GM12878 (cell line): Measurements from ENCODE around the gene UROD. TPM values are rescaled to one million over a fixed set of nuclear protein-coding genes. Genes with fewer than 3 reads are reported as not detected.

Experiments used
- BHLHE40 ChIP-seq, 2 experiments: fragments of 450-650 bp in 1 of 2; IDR thresholded peaks; 2 replicates each; pipeline ENCODE4 v1.6.1; 2011 to 2017; ENCODE audit warnings: low read depth in 2 of 2, borderline replicate concordance in 1 of 2, improper control_type of control experiment in 1 of 2, low read length in 1 of 2, mild to moderate bottlenecking in 1 of 2
- BMI1 ChIP-seq: fragments of 450-650 bp; IDR thresholded peaks from 2 replicates; pipeline ENCODE4 v1.6.1; 2016; ENCODE audit warnings: mild to moderate bottlenecking, moderate library complexity, borderline replicate concordance
- BRCA1 ChIP-seq: IDR thresholded peaks from 2 replicates; pipeline ENCODE4 v1.6.1; 2011; ENCODE audit warnings: low read depth, low read length, improper control_type of control experiment
- CHD4 ChIP-seq: fragments of 200-600 bp; sonication (generic); IDR thresholded peaks from 2 replicates; pipeline ENCODE4 v1.6.1; 2016; ENCODE audit warnings: mild to moderate bottlenecking
- EGR1 ChIP-seq, 2 experiments: IDR thresholded peaks; 1 replicate in 1 of 2; 2 replicates in 1 of 2; pipeline ENCODE4 v1.6.1; 2011 to 2012; ENCODE audit warnings: low read depth in 2 of 2, low read length in 2 of 2, borderline replicate concordance in 1 of 2, mild to moderate bottlenecking in 1 of 2, moderate library complexity in 1 of 2
- ESRRA ChIP-seq: IDR thresholded peaks from 2 replicates; pipeline ENCODE4 v1.6.1; 2012; ENCODE audit warnings: mild to moderate bottlenecking, low read length, improper control_type of control experiment
- ETV6 ChIP-seq, 2 experiments: fragments of 450-650 bp in 1 of 2; IDR thresholded peaks in 1 of 2; conservative IDR thresholded peaks in 1 of 2; 2 replicates each; pipeline ENCODE4 v1.6.1; 2014; ENCODE audit warnings: antibody characterized with exemption in 1 of 2, borderline replicate concordance in 1 of 2, low read depth in 1 of 2, mild to moderate bottlenecking in 1 of 2, moderate library complexity in 1 of 2
- FOS ChIP-seq: IDR thresholded peaks from 3 replicates; pipeline ENCODE4 v1.6.1; 2011; ENCODE audit warnings: borderline replicate concordance; ENCODE audit not compliant: insufficient read length; ENCODE audit errors: extremely low read depth
- GABPA ChIP-seq: IDR thresholded peaks from 2 replicates; pipeline ENCODE4 v1.6.1; 2014; ENCODE audit warnings: antibody characterized with exemption, low read depth, mild to moderate bottlenecking, inconsistent platforms
- HDGF ChIP-seq: fragments of 450-650 bp; IDR thresholded peaks from 2 replicates; pipeline ENCODE4 v1.6.1; 2016; ENCODE audit warnings: antibody characterized with exemption
- KLF5 ChIP-seq: fragments of 450-650 bp; IDR thresholded peaks from 2 replicates; pipeline ENCODE4 v1.6.1; 2014; ENCODE audit warnings: mild to moderate bottlenecking; ENCODE audit not compliant: partially characterized antibody
- NFYA ChIP-seq: IDR thresholded peaks from 2 replicates; pipeline ENCODE4 v1.6.1; 2011; ENCODE audit warnings: low read depth, mild to moderate bottlenecking, low read length, improper control_type of control experiment, borderline replicate concordance
- NFYB ChIP-seq: IDR thresholded peaks from 2 replicates; pipeline ENCODE4 v1.6.1; 2011; ENCODE audit warnings: low read depth, mild to moderate bottlenecking, low read length, improper control_type of control experiment, moderate library complexity; ENCODE audit not compliant: insufficient read depth
- NR2C2 ChIP-seq: IDR thresholded peaks from 2 replicates; pipeline ENCODE4 v1.6.1; 2011; ENCODE audit warnings: borderline replicate concordance, low read depth; ENCODE audit not compliant: control insufficient read depth, insufficient read length
- PML ChIP-seq: IDR thresholded peaks from 2 replicates; pipeline ENCODE4 v1.6.1; 2012; ENCODE audit warnings: low read length, inconsistent platforms
- POU2F2 ChIP-seq: IDR thresholded peaks from 3 replicates; pipeline ENCODE4 v1.6.1; 2011; ENCODE audit warnings: low read depth, mild to moderate bottlenecking, low read length, borderline replicate concordance
- RBBP5 ChIP-seq: fragments of 200-600 bp; sonication (generic); conservative IDR thresholded peaks from 2 replicates; pipeline ENCODE4 v1.6.1; 2016
- RUNX3 ChIP-seq: IDR thresholded peaks from 2 replicates; pipeline ENCODE4 v1.6.1; 2012; ENCODE audit warnings: low read length, inconsistent platforms
- SIX5 ChIP-seq: IDR thresholded peaks from 2 replicates; pipeline ENCODE4 v1.6.1; 2011; ENCODE audit warnings: mild to moderate bottlenecking, low read depth, low read length, moderate library complexity; ENCODE audit not compliant: severe bottlenecking
- SMAD5 ChIP-seq: IDR thresholded peaks from 2 replicates; pipeline ENCODE4 v1.6.1; 2016; ENCODE audit warnings: antibody characterized with exemption, low read depth
- STAT1 ChIP-seq: fragments of 450-650 bp; conservative IDR thresholded peaks from 2 replicates; pipeline ENCODE4 v1.6.1; 2014; ENCODE audit warnings: antibody characterized with exemption, mild to moderate bottlenecking
- SUPT20H ChIP-seq: IDR thresholded peaks from 2 replicates; pipeline ENCODE4 v1.6.1; 2011; ENCODE audit warnings: low read depth, mild to moderate bottlenecking, low read length, moderate library complexity, borderline replicate concordance; ENCODE audit not compliant: control insufficient read depth
- TARDBP ChIP-seq: IDR thresholded peaks from 2 replicates; pipeline ENCODE4 v1.6.1; 2016; ENCODE audit warnings: borderline replicate concordance
- WRNIP1 ChIP-seq: IDR thresholded peaks from 2 replicates; pipeline ENCODE4 v1.6.1; 2011; ENCODE audit warnings: low read depth, low read length, improper control_type of control experiment, borderline replicate concordance
- ZZZ3 ChIP-seq: IDR thresholded peaks from 2 replicates; pipeline ENCODE4 v1.6.1; 2011; ENCODE audit warnings: low read depth; ENCODE audit not compliant: control insufficient read depth, insufficient read length
- polyA plus RNA-seq, 11 experiments: library from polyadenylated mRNA; depleted of rRNA in 4 of 11; unstranded in 6 of 11; stranded (reverse) in 5 of 11; fragments of >200 nt; fragmentation: Nextera tagmentation in 4 of 11; fragmentation: Illumina TruSeq in 1 of 11; extraction: Ambion mirVana in 4 of 11; extraction: Trizol in 1 of 11; gene quantifications; 1 replicate in 1 of 11; 2 replicates in 10 of 11; pipeline versions ENCODE4 v1.2.1 to v1.2.3, GENCODE V29; 2011 to 2016; ENCODE audit warnings: inconsistent platforms in 2 of 11, missing spikeins in 2 of 11, low read depth in 1 of 11
- total RNA-seq, 4 experiments: library from RNA; depleted of rRNA in 3 of 4; stranded (reverse); fragments of >200 nt in 3 of 4; fragmentation: Illumina TruSeq in 1 of 4; extraction: Trizol in 1 of 4; gene quantifications; 2 replicates each; pipeline versions ENCODE4 v1.2.1 to v1.2.3, GENCODE V29; 2013 to 2021
- TF ChIP-seq, protein P1 (sequence below): IDR thresholded peaks from 2 replicates; pipeline ENCODE4 v1.6.1; 2011; ENCODE audit warnings: borderline replicate concordance, low read depth, mild to moderate bottlenecking, moderate library complexity, mixed read lengths, low read length; ENCODE audit not compliant: insufficient read depth; ENCODE audit errors: extremely low read length
- TF ChIP-seq, protein P2 (sequence below): fragments of 450-650 bp; IDR thresholded peaks from 2 replicates; pipeline ENCODE4 v1.6.1; 2017; ENCODE audit warnings: mild to moderate bottlenecking, moderate library complexity

Gene UROD
- total and polyA plus RNA-seq, 10 of the 15 experiments (the other 5 are each of a cell fraction or from before 2014, with no cell fraction given), result 65.8 to 330 (median 102) TPM

DNA sequence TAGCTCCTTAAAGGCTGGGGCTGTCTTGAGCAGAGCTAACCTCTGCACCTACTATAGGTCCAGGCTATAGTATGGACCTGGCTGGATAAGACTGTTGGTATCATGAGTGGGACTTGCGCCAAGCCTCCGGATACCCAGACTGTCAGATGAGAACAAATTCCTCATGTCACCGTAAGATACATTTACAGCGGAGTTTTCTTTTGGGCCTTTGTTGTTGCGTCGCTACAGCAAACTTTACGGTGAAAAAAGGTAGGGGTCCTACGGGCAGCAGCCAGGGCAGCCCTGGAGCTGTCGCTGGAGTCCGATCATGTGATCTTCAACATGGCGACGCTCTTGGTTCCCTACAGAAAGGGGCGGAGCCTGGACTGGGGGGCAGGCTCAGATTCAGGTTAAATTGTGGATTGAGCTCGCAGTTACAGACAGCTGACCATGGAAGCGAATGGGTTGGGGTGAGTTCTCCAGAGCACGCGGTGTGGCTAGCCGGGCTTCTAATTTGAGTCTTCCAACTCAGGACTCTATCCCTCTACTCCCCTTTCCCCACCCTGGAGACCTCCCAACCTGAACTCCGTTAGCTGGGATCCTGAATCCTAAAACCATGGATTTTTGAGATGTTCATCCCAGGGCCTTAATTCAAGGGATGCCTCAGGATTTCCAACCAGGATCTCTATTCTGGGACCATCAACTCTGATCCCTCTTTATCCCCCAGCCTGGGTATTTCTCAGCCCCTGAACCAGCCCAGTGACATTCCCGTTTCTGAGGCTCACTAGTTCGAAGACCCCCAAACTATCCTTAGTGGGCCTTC lies at the start of gene UROD (continued):
- TF ChIP-seq, protein P1, sequence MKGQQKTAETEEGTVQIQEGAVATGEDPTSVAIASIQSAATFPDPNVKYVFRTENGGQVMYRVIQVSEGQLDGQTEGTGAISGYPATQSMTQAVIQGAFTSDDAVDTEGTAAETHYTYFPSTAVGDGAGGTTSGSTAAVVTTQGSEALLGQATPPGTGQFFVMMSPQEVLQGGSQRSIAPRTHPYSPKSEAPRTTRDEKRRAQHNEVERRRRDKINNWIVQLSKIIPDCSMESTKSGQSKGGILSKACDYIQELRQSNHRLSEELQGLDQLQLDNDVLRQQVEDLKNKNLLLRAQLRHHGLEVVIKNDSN, result peak; percentile 89
- TF ChIP-seq GABPA (no peak), HDGF (no peak), BRCA1 (no peak), SUPT20H (no peak), RUNX3 (peak; percentile 40; the same call in 1 of the 2 replicates), NR2C2 (no peak), SMAD5 (no peak), POU2F2 (peak; percentile 61), WRNIP1 (peak; percentile 71; the same call in 1 of the 2 replicates), EGR1 (IDR thresholded peaks at IDR 0.05; ENCODE audit: borderline replicate concordance in 1 of 2, low read depth in 2 of 2, low read length in 2 of 2) (0 out of 3 replicates have a peak, but pooled peaks of 1 of the 2 experiments have one; percentile 15), ZZZ3 (no peak), STAT1 (no peak), TARDBP (no peak), RBBP5 (no peak), FOS (no peak), BHLHE40 (IDR thresholded peaks at IDR 0.05; ENCODE audit: borderline replicate concordance in 1 of 2, low read depth in 2 of 2, low read length in 1 of 2) (peak in 1 of 2 experiments; percentile 24; a peak in 1 of 4 replicates), KLF5 (no peak), SIX5 (peak; percentile 57), NFYB (no peak), ETV6 (conservative IDR thresholded peaks at IDR 0.05 in 1 of 2, IDR thresholded peaks at IDR 0.05 in 1 of 2; ENCODE audit: borderline replicate concordance in 1 of 2, low read depth in 1 of 2) (no peak), PML (no peak; the same call in 1 of the 2 replicates), CHD4 (no peak), NFYA (no peak), ESRRA (no peak), BMI1 (no peak)
- TF ChIP-seq, protein P2, sequence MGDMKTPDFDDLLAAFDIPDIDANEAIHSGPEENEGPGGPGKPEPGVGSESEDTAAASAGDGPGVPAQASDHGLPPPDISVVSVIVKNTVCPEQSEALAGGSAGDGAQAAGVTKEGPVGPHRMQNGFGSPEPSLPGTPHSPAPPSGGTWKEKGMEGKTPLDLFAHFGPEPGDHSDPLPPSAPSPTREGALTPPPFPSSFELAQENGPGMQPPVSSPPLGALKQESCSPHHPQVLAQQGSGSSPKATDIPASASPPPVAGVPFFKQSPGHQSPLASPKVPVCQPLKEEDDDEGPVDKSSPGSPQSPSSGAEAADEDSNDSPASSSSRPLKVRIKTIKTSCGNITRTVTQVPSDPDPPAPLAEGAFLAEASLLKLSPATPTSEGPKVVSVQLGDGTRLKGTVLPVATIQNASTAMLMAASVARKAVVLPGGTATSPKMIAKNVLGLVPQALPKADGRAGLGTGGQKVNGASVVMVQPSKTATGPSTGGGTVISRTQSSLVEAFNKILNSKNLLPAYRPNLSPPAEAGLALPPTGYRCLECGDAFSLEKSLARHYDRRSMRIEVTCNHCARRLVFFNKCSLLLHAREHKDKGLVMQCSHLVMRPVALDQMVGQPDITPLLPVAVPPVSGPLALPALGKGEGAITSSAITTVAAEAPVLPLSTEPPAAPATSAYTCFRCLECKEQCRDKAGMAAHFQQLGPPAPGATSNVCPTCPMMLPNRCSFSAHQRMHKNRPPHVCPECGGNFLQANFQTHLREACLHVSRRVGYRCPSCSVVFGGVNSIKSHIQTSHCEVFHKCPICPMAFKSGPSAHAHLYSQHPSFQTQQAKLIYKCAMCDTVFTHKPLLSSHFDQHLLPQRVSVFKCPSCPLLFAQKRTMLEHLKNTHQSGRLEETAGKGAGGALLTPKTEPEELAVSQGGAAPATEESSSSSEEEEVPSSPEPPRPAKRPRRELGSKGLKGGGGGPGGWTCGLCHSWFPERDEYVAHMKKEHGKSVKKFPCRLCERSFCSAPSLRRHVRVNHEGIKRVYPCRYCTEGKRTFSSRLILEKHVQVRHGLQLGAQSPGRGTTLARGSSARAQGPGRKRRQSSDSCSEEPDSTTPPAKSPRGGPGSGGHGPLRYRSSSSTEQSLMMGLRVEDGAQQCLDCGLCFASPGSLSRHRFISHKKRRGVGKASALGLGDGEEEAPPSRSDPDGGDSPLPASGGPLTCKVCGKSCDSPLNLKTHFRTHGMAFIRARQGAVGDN, result no peak
